Measurements from ENCODE around the gene SCYGR2. TPM values are rescaled to one million over a fixed set of nuclear protein-coding genes. Genes with fewer than 3 reads are reported as not detected.

SCYGR2 gene
- total and polyA plus RNA-seq, 2 of the 8 experiments (the other 6 are each of a cell fraction or from before 2014, with no cell fraction given): not detected

DNA sequence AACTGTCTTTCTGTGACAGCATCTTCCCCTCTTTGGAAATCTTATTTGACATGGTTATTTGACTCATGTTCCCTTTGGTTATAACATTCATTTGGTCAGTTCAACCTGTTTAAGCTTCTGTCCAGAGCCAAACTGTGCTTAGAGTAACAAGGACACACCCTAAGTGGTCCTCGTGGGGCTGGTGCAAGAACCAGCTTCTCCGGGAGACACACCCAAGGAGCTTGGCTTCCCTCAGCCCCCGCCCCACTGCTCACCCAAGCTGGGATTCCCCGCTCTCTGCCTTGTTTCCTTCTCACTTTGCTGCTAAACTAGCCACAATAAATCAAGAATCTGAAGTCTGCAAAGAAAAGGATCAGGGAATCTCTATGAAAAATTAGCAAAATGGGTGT lies 14.6 kb downstream of the SCYGR2 start:
- no peaks in the 10 kb centered on the region for H3K79me2 ChIP-seq (ENCODE audit: control insufficient read depth in 1 of 2, insufficient read depth in 2 of 2, low read length in 2 of 2)
- no peak overlapping the region for H2AFZ ChIP-seq (ENCODE audit: low read length)
- H3K14ac ChIP-seq (ENCODE audit: insufficient read length): no peak overlapping the region
- FAIRE-seq (no peak), DNase-seq (ENCODE audit: low read depth in 1 of 2, low spot score in 2 of 2) (no peak)
- no peak overlapping the region for H3K9ac ChIP-seq (replicated peaks in 1 of 4; ENCODE audit: extremely low read depth in 1 of 4, low read depth in 3 of 4, low read length in 3 of 4)
- H3K56ac ChIP-seq (replicated peaks; ENCODE audit: insufficient read length, low read depth, low read length): no peak overlapping the region
- no peak overlapping the region for H3K27ac ChIP-seq (ENCODE audit: low read depth, low read length)
- no peak overlapping the region for H2BK12ac ChIP-seq (ENCODE audit: low read depth, low read length)
- no peak overlapping the region for H3K18ac ChIP-seq (ENCODE audit: extremely low read depth, low read length)
- WGBS, 2 experiments (ENCODE audit: extremely low coverage in 1 of 2, insufficient coverage in 1 of 2, insufficient read length in 1 of 2, insufficient replicate concordance in 2 of 2, low coverage in 1 of 2, low lambda C conversion rate in 2 of 2, missing lambda C conversion rate in 1 of 2): 85% methylated on average over 4 of the region's 4 CpGs; no CpG with 5 or more reads in 1 of the 2 experiments
- H2BK5ac ChIP-seq (ENCODE audit: low read depth, low read length): no peak overlapping the region
- H3K4me3 ChIP-seq (ENCODE audit: extremely low read depth in 1 of 4, insufficient read depth in 2 of 4, low read depth in 3 of 4, low read length in 4 of 4): no peak overlapping the region
- H3K23me2 ChIP-seq (ENCODE audit: low read depth, low read length): 0 out of 2 replicates have a peak, but pooled peaks cover 3% of the 10 kb centered on the region
- H3K79me1 ChIP-seq (ENCODE audit: low read depth, low read length): no peaks in the 10 kb centered on the region
- POLR2A ChIA-PET (ENCODE audit: partially characterized antibody): no interaction called here
- no peak overlapping the region for H4K5ac ChIP-seq (ENCODE audit: insufficient read length, low read depth, low read length)
- no peak overlapping the region for H3K4ac ChIP-seq (replicated peaks; ENCODE audit: insufficient read length, low read depth, low read length)
- H2BK120ac ChIP-seq (replicated peaks; ENCODE audit: low read depth, low read length): no peak overlapping the region
- no peak overlapping the region for H4K91ac ChIP-seq (replicated peaks; ENCODE audit: insufficient read length, low read length)
- CTCF ChIA-PET (ENCODE audit: partially characterized antibody): interaction anchor here (1.0 to 1.8 kb wide), 4 partner anchors 12 to 153 kb away, joined by 3 to 8 read pairs (median 4); no protein-coding TSS in a partner anchor
- H3K27me3 ChIP-seq (replicated peaks in 1 of 4; ENCODE audit: control insufficient read depth in 3 of 4, extremely low read depth in 1 of 4, insufficient read depth in 3 of 4, low read length in 3 of 4): no peaks in the 10 kb centered on the region
- H2BK20ac ChIP-seq (ENCODE audit: low read length): no peak overlapping the region
- peaks cover 0 to 5% (median 1%) of the 10 kb centered on the region in 4 experiments; a peak in 1 of 7 replicates for H3K4me1 ChIP-seq (replicated peaks in 1 of 4; ENCODE audit: control insufficient read depth in 3 of 4, insufficient read depth in 4 of 4, low read length in 3 of 4)
- no peak overlapping the region for H2AK5ac ChIP-seq (ENCODE audit: low read depth, low read length)
- H3K36me3 ChIP-seq (ENCODE audit: control insufficient read depth in 2 of 4, insufficient read depth in 4 of 4, low read length in 3 of 4): no peaks in the 10 kb centered on the region
- no peaks in the 10 kb centered on the region for H4K20me1 ChIP-seq (replicated peaks in 1 of 2; ENCODE audit: control insufficient read depth in 1 of 2, insufficient read depth in 2 of 2, low read length in 2 of 2)
- H3K9me3 ChIP-seq (ENCODE audit: insufficient read depth in 2 of 2, low read depth in 1 of 2, low read length in 1 of 2): no peaks in the 10 kb centered on the region
- H2BK15ac ChIP-seq (ENCODE audit: low read length): no peak overlapping the region
- H4K8ac ChIP-seq (ENCODE audit: extremely low read depth, insufficient read depth, low read length): no peak overlapping the region
- no peak overlapping the region for H3K4me2 ChIP-seq (ENCODE audit: insufficient read depth in 1 of 2, low read depth in 2 of 2, low read length in 2 of 2)
- H3K23ac ChIP-seq (ENCODE audit: insufficient read length): no peak overlapping the region
- TF ChIP-seq NRF1 (IDR thresholded peaks at IDR 0.05; ENCODE audit: low read depth, low read length) (no peak), TCF12 (IDR thresholded peaks at IDR 0.05; ENCODE audit: low read depth, low read length) (no peak), CHD2 (IDR thresholded peaks at IDR 0.05; ENCODE audit: low read length) (no peak), SAP30 (IDR thresholded peaks at IDR 0.05; ENCODE audit: insufficient read depth, insufficient replicate concordance, low read length) (no peak), ASH2L (IDR thresholded peaks at IDR 0.05; ENCODE audit: low read length) (no peak), POLR2AphosphoS5 (IDR thresholded peaks at IDR 0.05; ENCODE audit: low read depth, low read length) (no peak), POU5F1 (IDR thresholded peaks at IDR 0.05; ENCODE audit: low read depth, low read length) (no peak), FOSL1 (IDR thresholded peaks at IDR 0.05; ENCODE audit: insufficient read depth, low read depth, low read length) (no peak)
